Stimulated activated CD4-positive, alpha-beta T cell treated with anti-CD3 and anti-CD28 coated beads, Interleukin-15, amount 100 ng/mL, for 24 hours (primary cell): ENCODE data around the gene THAP3.
A peak's percentile ranks its signal among the peaks of the same experiment; 100 is the strongest.

ENCODE experiments used
- DNase-seq: peaks from one replicate; pipeline ENCODE4 v3.0.0-alpha.2; 2020

The THAP3 gene

GRCh38 chr1:6613361-6614018 is 11.2 kb upstream of the THAP3 start, which contains the start of gene PHF13:
Gene PHF13, plus strand, starts transcription at chr1:6613731. Its CDS starts 336 bp downstream, at chr1:6614067.
- peak; percentile 100 for DNase-seq

- DNase-seq, result peak; percentile 69
Measured at GRCh38 chr1:6614019-6614928, 10.4 kb upstream of the THAP3 start.

- DNase-seq, result no peak
Measured at GRCh38 chr1:6614929-6615785, 9.5 kb upstream of the THAP3 start.

GRCh38 chr1:6619045-6619444 is 5.6 kb upstream of the THAP3 start:
- no peak for DNase-seq

GRCh38 chr1:6621429-6622391 is 3.0 kb upstream of the THAP3 start:
- DNase-seq, result no peak

GRCh38 chr1:6622396-6623152 is 2.1 kb upstream of the THAP3 start:
- no peak for DNase-seq

- no peak for DNase-seq
Measured at GRCh38 chr1:6623269-6623965, 1.3 kb upstream of the THAP3 start.

GRCh38 chr1:6625584-6626149 is 999 bp downstream of the THAP3 start:
- peak; percentile 27 for DNase-seq

- DNase-seq, result no peak
Measured at GRCh38 chr1:6627031-6627430, 2.4 kb downstream of the THAP3 start.

GRCh38 chr1:6627841-6628545 is 3.3 kb downstream of the THAP3 start:
- no peak for DNase-seq

- no peak for DNase-seq
Measured at GRCh38 chr1:6628971-6629479, 4.4 kb downstream of the THAP3 start.

GRCh38 chr1:6630027-6630426 is 5.4 kb downstream of the THAP3 start:
- DNase-seq, result no peak

- DNase-seq, result no peak
Measured at GRCh38 chr1:6631058-6631457, 6.4 kb downstream of the THAP3 start.

- no peak for DNase-seq
Measured at GRCh38 chr1:6632588-6633514, 8.2 kb downstream of the THAP3 start.

GRCh38 chr1:6634371-6635052 is 9.8 kb downstream of the THAP3 start:
- DNase-seq, result peak; percentile 57

GRCh38 chr1:6635161-6635909 is 10.7 kb downstream of the THAP3 start:
- DNase-seq, result no peak
